H9 (cell line): ENCODE measurements around the gene HLA-DRB1. TPM values are rescaled to one million over a fixed set of nuclear protein-coding genes. Genes with fewer than 3 reads are reported as not detected.

Experiments
- DNase-seq: peaks from one replicate; pipeline ENCODE4 v3.0.0-alpha.2; 2017
- H2AFZ ChIP-seq: one replicate; pipeline ENCODE4 v1.6.1; 2013; ENCODE audit warnings: mild to moderate bottlenecking, low read length, control low read depth, moderate library complexity
- H2AK5ac ChIP-seq: 2 replicates; pipeline ENCODE4 v1.6.1; 2013; ENCODE audit warnings: low read length, control low read depth, mixed read lengths; ENCODE audit not compliant: insufficient read length
- H2BK120ac ChIP-seq: one replicate; pipeline ENCODE4 v1.6.1; 2013; ENCODE audit warnings: low read depth, mild to moderate bottlenecking, low read length, control low read depth, inconsistent platforms; ENCODE audit not compliant: poor library complexity, severe bottlenecking
- H2BK12ac ChIP-seq: 2 replicates; pipeline ENCODE4 v1.6.1; 2013; ENCODE audit warnings: low read length, control low read depth, mixed read lengths, low read depth; ENCODE audit not compliant: insufficient read length
- H2BK15ac ChIP-seq: 2 replicates; pipeline ENCODE4 v1.6.1; 2013; ENCODE audit warnings: low read depth, low read length, control low read depth
- H2BK20ac ChIP-seq: one replicate; pipeline ENCODE4 v1.6.1; 2013; ENCODE audit warnings: low read depth, mild to moderate bottlenecking, low read length, control low read depth, inconsistent platforms; ENCODE audit not compliant: poor library complexity, severe bottlenecking
- H2BK5ac ChIP-seq: 2 replicates; pipeline ENCODE4 v1.6.1; 2013; ENCODE audit warnings: low read length, control low read depth, mixed read lengths; ENCODE audit not compliant: insufficient read length
- H3K14ac ChIP-seq: 2 replicates; pipeline ENCODE4 v1.6.1; 2013; ENCODE audit warnings: low read length, control low read depth; ENCODE audit not compliant: insufficient read depth
- H3K18ac ChIP-seq: 2 replicates; pipeline ENCODE4 v1.6.1; 2013; ENCODE audit warnings: low read depth, mild to moderate bottlenecking, mixed read lengths, low read length, control low read depth; ENCODE audit not compliant: insufficient read length
- H3K23ac ChIP-seq: 2 replicates; pipeline ENCODE4 v1.6.1; 2013; ENCODE audit warnings: low read length, control low read depth, mixed read lengths, low read depth; ENCODE audit not compliant: insufficient read length
- H3K23me2 ChIP-seq: 2 replicates; pipeline ENCODE4 v1.6.1; 2013; ENCODE audit warnings: low read depth, mild to moderate bottlenecking, mixed read lengths, low read length, control low read depth; ENCODE audit not compliant: insufficient read length, poor library complexity, severe bottlenecking
- H3K27ac ChIP-seq: 2 replicates; pipeline ENCODE4 v1.5.1; 2013; ENCODE audit warnings: low read length, control low read depth, mixed read lengths, low read depth; ENCODE audit not compliant: insufficient read length
- H3K27me3 ChIP-seq: 2 replicates; pipeline ENCODE4 v1.6.1; 2013; ENCODE audit warnings: low read length, control low read depth, inconsistent platforms; ENCODE audit not compliant: insufficient read depth
- H3K4ac ChIP-seq: 2 replicates; pipeline ENCODE4 v1.6.1; 2013; ENCODE audit warnings: low read depth, mild to moderate bottlenecking, control low read depth, inconsistent platforms, low read length, moderate library complexity
- H3K4me1 ChIP-seq: 2 replicates; pipeline ENCODE4 v1.6.1; 2013; ENCODE audit warnings: low read length, control low read depth, inconsistent platforms; ENCODE audit not compliant: insufficient read depth
- H3K4me2 ChIP-seq: 2 replicates; pipeline ENCODE4 v1.6.1; 2013; ENCODE audit warnings: low read length, control low read depth, mixed read lengths; ENCODE audit not compliant: insufficient read length, insufficient read depth
- H3K56ac ChIP-seq: 2 replicates; pipeline ENCODE4 v1.6.1; 2013; ENCODE audit warnings: low read depth, mild to moderate bottlenecking, mixed read lengths, low read length, control low read depth; ENCODE audit not compliant: insufficient read length
- H3K79me1 ChIP-seq: 2 replicates; pipeline ENCODE4 v1.6.1; 2013; ENCODE audit warnings: low read depth, mild to moderate bottlenecking, moderate library complexity, low read length, control low read depth, inconsistent platforms; ENCODE audit not compliant: insufficient read depth, poor library complexity, severe bottlenecking
- H3K79me2 ChIP-seq: 2 replicates; pipeline ENCODE4 v1.6.1; 2013; ENCODE audit warnings: low read length, control low read depth, inconsistent platforms; ENCODE audit not compliant: insufficient read depth
- H3K9ac ChIP-seq: 2 replicates; pipeline ENCODE4 v1.6.1; 2013; ENCODE audit warnings: low read length, control low read depth, mixed read lengths; ENCODE audit not compliant: insufficient read length; ENCODE audit errors: extremely low read depth
- H3K9me3 ChIP-seq: one replicate; pipeline ENCODE4 v1.6.1; 2013; ENCODE audit warnings: low read depth, low read length, inconsistent platforms; ENCODE audit not compliant: control insufficient read depth
- H3T11ph ChIP-seq: one replicate; pipeline ENCODE4 v1.6.1; 2013; ENCODE audit warnings: mild to moderate bottlenecking, low read length, control low read depth, inconsistent platforms
- H4K20me1 ChIP-seq: one replicate; pipeline ENCODE4 v1.6.1; 2013; ENCODE audit not compliant: control insufficient read depth, insufficient read length, insufficient read depth
- H4K5ac ChIP-seq: 2 replicates; pipeline ENCODE4 v1.6.1; 2013; ENCODE audit warnings: low read depth, mild to moderate bottlenecking, mixed read lengths, low read length, control low read depth; ENCODE audit not compliant: insufficient read length
- H4K8ac ChIP-seq: replicated peaks from 2 replicates; pipeline ENCODE4 v1.6.1; 2013; ENCODE audit warnings: low read length, control low read depth, mixed read lengths, low read depth; ENCODE audit not compliant: insufficient read length
- H4K91ac ChIP-seq: 2 replicates; pipeline ENCODE4 v1.6.1; 2013; ENCODE audit warnings: low read depth, mild to moderate bottlenecking, moderate library complexity, mixed read lengths, low read length, control low read depth; ENCODE audit not compliant: insufficient read length
- H3K27ac Mint-ChIP-seq, 3 experiments: 2 replicates in 2 of 3; 3 replicates in 1 of 3; pipeline ENCODE4 v1.8.0; 2020 to 2021; ENCODE audit warnings: mixed read lengths in 3 of 3, mild to moderate bottlenecking in 1 of 3, moderate library complexity in 1 of 3
- H3K27me3 Mint-ChIP-seq: 2 replicates; pipeline ENCODE4 v1.8.0; 2021; ENCODE audit warnings: low read depth, mild to moderate bottlenecking, moderate library complexity, mixed read lengths
- H3K36me3 Mint-ChIP-seq, 3 experiments: 2 replicates in 2 of 3; 3 replicates in 1 of 3; pipeline ENCODE4 v1.8.0; 2020 to 2021; ENCODE audit warnings: low read depth in 3 of 3, mixed read lengths in 3 of 3; ENCODE audit not compliant: insufficient read depth in 1 of 3
- H3K4me1 Mint-ChIP-seq, 2 experiments: 2 replicates each; pipeline ENCODE4 v1.8.0; 2020; ENCODE audit warnings: mixed read lengths in 2 of 2
- H3K4me3 Mint-ChIP-seq, 2 experiments: 2 replicates in 1 of 2; 3 replicates in 1 of 2; pipeline ENCODE4 v1.8.0; 2020 to 2021; ENCODE audit warnings: mild to moderate bottlenecking in 2 of 2, mixed read lengths in 2 of 2, moderate library complexity in 1 of 2
- H3K9me3 Mint-ChIP-seq, 2 experiments: 2 replicates in 1 of 2; 3 replicates in 1 of 2; pipeline ENCODE4 v1.8.0; 2020; ENCODE audit warnings: mild to moderate bottlenecking in 2 of 2, mixed read lengths in 2 of 2, moderate library complexity in 1 of 2
- CTCF ChIP-seq: fragments of 200-600 bp; sonication (generic); conservative IDR thresholded peaks from 3 replicates; pipeline ENCODE4 v1.8.0; 2021; ENCODE audit warnings: antibody characterized with exemption, mild to moderate bottlenecking
- WGBS: extraction: QIAGEN DNeasy Blood & Tissue Kit; methylation state at CpG from one replicate; pipeline ENCODE4 v1.1.7; 2013; ENCODE audit warnings: missing lambda C conversion rate, low lambda C conversion rate, mixed read lengths; ENCODE audit not compliant: insufficient read length; ENCODE audit errors: extremely low coverage; 5-methylcytosine and 5-hydroxymethylcytosine counted together
- total RNA-seq: library from RNA; stranded (reverse); gene quantifications from 2 replicates; pipeline ENCODE4 v1.2.1, GENCODE V29; 2021

HLA-DRB1 gene
- total RNA-seq, 1 experiment from 2014 or later: 25.9 TPM

GRCh38 chr6:32625137-32625536 lies 35.5 kb upstream of the HLA-DRB1 start:
- no peak overlapping the region for H3K4me3 Mint-ChIP-seq
- no peak overlapping the region for H3K9ac ChIP-seq
- H3K36me3 Mint-ChIP-seq: no peaks in the 10 kb centered on the region
- no peaks in the 10 kb centered on the region for H3K79me1 ChIP-seq
- no peak overlapping the region for H4K91ac ChIP-seq
- H4K5ac ChIP-seq: no peak overlapping the region
- H3K4me2 ChIP-seq: no peak overlapping the region
- no peak overlapping the region for H2BK5ac ChIP-seq
- H3K18ac ChIP-seq: no peak overlapping the region
- WGBS: 100% methylated on average over 1 of the region's 5 CpGs
- H3K9me3 Mint-ChIP-seq: 0 out of 5 replicates have a peak, but pooled peaks cover 0 to 3% of the 10 kb centered on the region in 2 experiments
- no peaks in the 10 kb centered on the region; the same call in 1 of the 2 replicates for H3K4me1 ChIP-seq
- H2BK20ac ChIP-seq: no peak overlapping the region
- no peak overlapping the region for H2BK15ac ChIP-seq
- H3K4ac ChIP-seq: no peak overlapping the region
- no peak for TF ChIP-seq CTCF
- no peak overlapping the region for H3K27ac Mint-ChIP-seq
- no peaks in the 10 kb centered on the region for H3K9me3 ChIP-seq
- DNase-seq: no peak
- no peak overlapping the region for H3K14ac ChIP-seq
- no peak overlapping the region for H4K8ac ChIP-seq
- no peaks in the 10 kb centered on the region for H3K23me2 ChIP-seq
- H2AFZ ChIP-seq: no peak overlapping the region
- H3K79me2 ChIP-seq: no peaks in the 10 kb centered on the region
- H3T11ph ChIP-seq: no peak overlapping the region
- no peak overlapping the region for H2AK5ac ChIP-seq
- no peak overlapping the region for H3K56ac ChIP-seq
- no peaks in the 10 kb centered on the region for H4K20me1 ChIP-seq
- H3K27me3 Mint-ChIP-seq: no peaks in the 10 kb centered on the region
- peaks cover 8 to 14% of the 10 kb centered on the region in 2 experiments for H3K4me1 Mint-ChIP-seq
- no peak overlapping the region for H3K27ac ChIP-seq
- H3K23ac ChIP-seq: no peak overlapping the region
- no peak overlapping the region for H2BK12ac ChIP-seq
- no peak overlapping the region for H2BK120ac ChIP-seq
- H3K27me3 ChIP-seq: no peaks in the 10 kb centered on the region
